Body of pancreas (tissue), 4 donors: ENCODE results near the gene FKRP.

Experiments
- CTCF ChIP-seq, 7 experiments: fragments of 450-650 bp in 4 of 7; fragments of 200-600 bp in 3 of 7; sonication (generic) in 3 of 7; IDR thresholded peaks; one replicate each; pipeline ENCODE4 v1.5.1; 2016 to 2019; ENCODE audit warnings: antibody characterized with exemption in 7 of 7
- POLR2A ChIP-seq, 3 donors: fragments of 450-650 bp; IDR thresholded peaks; one replicate each; pipeline ENCODE4 v1.6.1; 2016; ENCODE audit warnings: antibody characterized with exemption in 3 of 3, mild to moderate bottlenecking in 2 of 3

DNA sequence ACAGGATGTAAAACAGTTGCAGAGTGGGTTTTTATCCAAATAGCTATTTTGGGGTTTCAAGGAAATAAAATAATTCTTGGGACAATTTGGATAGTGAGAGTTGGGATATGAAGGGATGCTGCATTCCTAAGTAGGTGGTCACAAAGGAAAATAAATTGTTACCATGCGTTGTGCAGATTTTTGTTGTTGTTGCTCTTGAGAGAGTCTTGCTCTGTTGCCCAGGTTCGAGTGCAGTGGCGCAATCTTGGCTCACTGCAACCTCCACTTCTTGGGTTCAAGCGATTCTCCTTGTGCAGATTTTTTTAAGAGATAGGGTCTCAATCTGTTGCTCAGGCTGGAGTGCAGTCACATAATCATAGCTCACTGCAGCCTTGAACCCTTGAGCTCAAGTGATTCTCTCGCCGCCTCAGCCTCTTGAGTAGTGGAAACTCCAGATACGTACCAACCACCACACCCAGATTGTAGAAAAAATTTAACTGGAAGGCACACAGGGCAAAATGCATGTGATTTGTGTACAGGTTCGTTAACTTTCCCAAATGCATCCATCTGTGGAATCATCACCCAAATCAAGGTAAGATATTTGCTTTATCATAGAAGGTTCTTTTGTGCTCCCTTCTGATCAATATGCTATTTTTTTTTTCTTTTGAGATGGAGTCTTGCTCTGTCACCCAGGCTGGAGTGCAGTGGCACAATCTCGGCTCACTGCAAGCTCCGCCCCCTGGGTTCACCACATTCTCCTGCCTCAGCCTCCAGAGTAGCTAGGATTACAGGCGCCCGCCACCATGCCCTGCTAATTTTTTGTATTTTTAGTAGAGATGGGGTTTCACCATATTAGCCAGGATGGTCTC lies 26.5 kb downstream of the FKRP start:
- TF ChIP-seq CTCF (IDR thresholded peaks at IDR 0.05) (no peak), POLR2A (IDR thresholded peaks at IDR 0.05) (no peak)
